Transverse colon (tissue), 4 donors: ENCODE data around the gene STH. TPM values are rescaled to one million over a fixed set of nuclear protein-coding genes. Genes with fewer than 3 reads are reported as not detected.
A peak's percentile ranks its signal among the peaks of the same experiment; 100 is the strongest.

Source experiments
- DNase-seq: peaks from one replicate; pipeline ENCODE4 v3.0.0-alpha.2; 2019
- H3K27ac ChIP-seq, 4 donors: fragments of 200-600 bp; sonication (generic); 2 replicates each; pipeline ENCODE4 v1.5.1; 2016 to 2018; ENCODE audit warnings: inconsistent platforms in 4 of 4
- H3K27me3 ChIP-seq: fragments of 200-600 bp; sonication (generic); 2 replicates; pipeline ENCODE4 v1.5.1; 2017; ENCODE audit warnings: inconsistent platforms
- H3K36me3 ChIP-seq, 4 donors: fragments of 200-600 bp; sonication (generic); 2 replicates each; pipeline ENCODE4 v1.5.1; 2017 to 2019; ENCODE audit warnings: inconsistent platforms in 4 of 4
- H3K4me1 ChIP-seq, 4 donors: fragments of 200-600 bp; sonication (generic); 2 replicates each; pipeline ENCODE4 v1.5.1; 2017 to 2020; ENCODE audit warnings: inconsistent platforms in 4 of 4
- H3K4me3 ChIP-seq, 4 donors: fragments of 200-600 bp; sonication (generic); 1 replicate in 1 of 4; 2 replicates in 3 of 4; pipeline versions ENCODE4 v1.5.1 to v1.6.1; 2017 to 2019; ENCODE audit warnings: inconsistent platforms in 4 of 4
- H3K9me3 ChIP-seq, 2 donors: fragments of 200-600 bp; sonication (generic); 2 replicates each; pipeline ENCODE4 v1.5.1; 2017 to 2019; ENCODE audit warnings: inconsistent platforms in 2 of 2
- EP300 ChIP-seq: sonication (generic); formaldehyde crosslinking; IDR thresholded peaks from one replicate; pipeline ENCODE4 v1.6.1; 2017; ENCODE audit warnings: antibody characterized with exemption, low read depth
- POLR2A ChIP-seq: fragments of 450-650 bp; IDR thresholded peaks from one replicate; pipeline ENCODE4 v1.6.1; 2016; ENCODE audit warnings: antibody characterized with exemption, mild to moderate bottlenecking, moderate library complexity
- POLR2AphosphoS5 ChIP-seq, 3 donors: sonication (generic); formaldehyde crosslinking; IDR thresholded peaks; one replicate each; pipeline ENCODE4 v1.6.1; 2016; ENCODE audit warnings: antibody characterized with exemption in 3 of 3
- WGBS, 2 donors: methylation state at CpG; one replicate each; pipeline ENCODE4 v1.1.5; 2018; ENCODE audit warnings: low coverage in 1 of 2; 5-methylcytosine and 5-hydroxymethylcytosine counted together
- in situ Hi-C, 4 donors: fragments of 200-750 bp; cut with MboI; loops; one replicate each; pipeline versions ENCODE4 v1.15.0 to v1.15.1; 2017; ENCODE audit warnings: low sequenced_read_pairs in 3 of 4, low pct_ligation_motif_present in 1 of 4, low pct_unique_long_range_greater_than_20kb in 1 of 4
- intact Hi-C: fragments of 100-400 bp; cut with DNase I; formaldehyde crosslinking; loops from one replicate; pipeline ENCODE4 v1.15.1; 2023; ENCODE audit warnings: low total_unique reads
- total RNA-seq, 4 donors: library from RNA; depleted of rRNA; stranded (reverse); fragments of >200 nt; gene quantifications; one replicate each; pipeline ENCODE4 v1.1.0, GENCODE V29; 2016
- TF ChIP-seq, protein P1 (sequence below), 5 experiments: fragments of 200-600 bp in 3 of 5; fragments of 450-650 bp in 2 of 5; sonication (generic) in 3 of 5; IDR thresholded peaks; 1 replicate in 2 of 5; 2 replicates in 3 of 5; pipeline ENCODE4 v1.5.1; 2016 to 2017; ENCODE audit warnings: antibody characterized with exemption in 5 of 5, inconsistent platforms in 3 of 5, mild to moderate bottlenecking in 2 of 5, moderate library complexity in 1 of 5

The STH gene
- total RNA-seq, 4 donors from 2014 or later: not detected

DNA sequence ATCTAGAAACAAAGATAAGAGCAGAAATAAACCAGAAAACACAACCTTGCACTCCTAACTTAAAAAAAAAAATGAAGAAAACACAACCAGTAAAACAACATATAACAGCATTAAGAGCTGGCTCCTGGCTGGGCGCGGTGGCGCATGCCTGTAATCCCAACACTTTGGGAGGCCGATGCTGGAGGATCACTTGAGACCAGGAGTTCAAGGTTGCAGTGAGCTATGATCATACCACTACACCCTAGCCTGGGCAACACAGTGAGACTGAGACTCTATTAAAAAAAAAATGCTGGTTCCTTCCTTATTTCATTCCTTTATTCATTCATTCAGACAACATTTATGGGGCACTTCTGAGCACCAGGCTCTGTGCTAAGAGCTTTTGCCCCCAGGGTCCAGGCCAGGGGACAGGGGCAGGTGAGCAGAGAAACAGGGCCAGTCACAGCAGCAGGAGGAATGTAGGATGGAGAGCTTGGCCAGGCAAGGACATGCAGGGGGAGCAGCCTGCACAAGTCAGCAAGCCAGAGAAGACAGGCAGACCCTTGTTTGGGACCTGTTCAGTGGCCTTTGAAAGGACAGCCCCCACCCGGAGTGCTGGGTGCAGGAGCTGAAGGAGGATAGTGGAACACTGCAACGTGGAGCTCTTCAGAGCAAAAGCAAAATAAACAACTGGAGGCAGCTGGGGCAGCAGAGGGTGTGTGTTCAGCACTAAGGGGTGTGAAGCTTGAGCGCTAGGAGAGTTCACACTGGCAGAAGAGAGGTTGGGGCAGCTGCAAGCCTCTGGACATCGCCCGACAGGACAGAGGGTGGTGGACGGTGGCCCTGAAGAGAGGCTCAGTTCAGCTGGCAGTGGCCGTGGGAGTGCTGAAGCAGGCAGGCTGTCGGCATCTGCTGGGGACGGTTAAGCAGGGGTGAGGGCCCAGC lies 2.6 kb downstream of the STH start:
- no peaks in the 10 kb centered on the region for H3K9me3 ChIP-seq
- H3K27ac ChIP-seq: no peak overlapping the region
- no peak overlapping the region for H3K4me3 ChIP-seq
- peaks cover 0 to 19% (median 18%) of the 10 kb centered on the region in 4 donors for H3K4me1 ChIP-seq
- WGBS, 2 donors: 65 to 74% methylated on average over 10 to 13 of the region's 13 CpGs
- intact Hi-C loops: loop anchor here (5.0 kb wide), 1 partner anchor 211 kb away; no protein-coding TSS in a partner anchor
- no peaks in the 10 kb centered on the region for H3K27me3 ChIP-seq
- DNase-seq: no peak
- no peaks in the 10 kb centered on the region for H3K36me3 ChIP-seq
- in situ Hi-C loops: loop anchor here in 2 of 4 donors (10.0 kb wide), 2 partner anchors 213 to 283 kb away; no protein-coding TSS in a partner anchor
- TF ChIP-seq POLR2A (no peak), EP300 (no peak), POLR2AphosphoS5 (IDR thresholded peaks at IDR 0.05) (no peak)
- TF ChIP-seq, protein P1, sequence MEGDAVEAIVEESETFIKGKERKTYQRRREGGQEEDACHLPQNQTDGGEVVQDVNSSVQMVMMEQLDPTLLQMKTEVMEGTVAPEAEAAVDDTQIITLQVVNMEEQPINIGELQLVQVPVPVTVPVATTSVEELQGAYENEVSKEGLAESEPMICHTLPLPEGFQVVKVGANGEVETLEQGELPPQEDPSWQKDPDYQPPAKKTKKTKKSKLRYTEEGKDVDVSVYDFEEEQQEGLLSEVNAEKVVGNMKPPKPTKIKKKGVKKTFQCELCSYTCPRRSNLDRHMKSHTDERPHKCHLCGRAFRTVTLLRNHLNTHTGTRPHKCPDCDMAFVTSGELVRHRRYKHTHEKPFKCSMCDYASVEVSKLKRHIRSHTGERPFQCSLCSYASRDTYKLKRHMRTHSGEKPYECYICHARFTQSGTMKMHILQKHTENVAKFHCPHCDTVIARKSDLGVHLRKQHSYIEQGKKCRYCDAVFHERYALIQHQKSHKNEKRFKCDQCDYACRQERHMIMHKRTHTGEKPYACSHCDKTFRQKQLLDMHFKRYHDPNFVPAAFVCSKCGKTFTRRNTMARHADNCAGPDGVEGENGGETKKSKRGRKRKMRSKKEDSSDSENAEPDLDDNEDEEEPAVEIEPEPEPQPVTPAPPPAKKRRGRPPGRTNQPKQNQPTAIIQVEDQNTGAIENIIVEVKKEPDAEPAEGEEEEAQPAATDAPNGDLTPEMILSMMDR (IDR thresholded peaks at IDR 0.05): no peak

- no peaks in the 10 kb centered on the region for H3K9me3 ChIP-seq
- intact Hi-C loops: loop anchor here (5.0 kb wide), 1 partner anchor 210 kb away; no protein-coding TSS in a partner anchor
- 25 to 80% methylated on average over 1 to 7 of the region's 8 CpGs for WGBS, 2 donors
- in situ Hi-C loops: loop anchor here in 2 of 4 donors (10.0 kb wide), 2 partner anchors 212 to 282 kb away; no protein-coding TSS in a partner anchor
- DNase-seq: peak; percentile 78
- no peak overlapping the region for H3K4me3 ChIP-seq
- no peaks in the 10 kb centered on the region for H3K36me3 ChIP-seq
- no peak overlapping the region for H3K27ac ChIP-seq
- peaks cover 0 to 19% (median 18%) of the 10 kb centered on the region in 4 donors for H3K4me1 ChIP-seq
- no peaks in the 10 kb centered on the region for H3K27me3 ChIP-seq
- TF ChIP-seq, protein P1 (IDR thresholded peaks at IDR 0.05): peak; percentile 96 to 99 (median 97)
- no peak for TF ChIP-seq POLR2AphosphoS5 (IDR thresholded peaks at IDR 0.05)
- TF ChIP-seq EP300: no peak
- TF ChIP-seq POLR2A: no peak
Observed at GRCh38 chr17:46002311-46002972, 3.4 kb downstream of the STH start.

DNA sequence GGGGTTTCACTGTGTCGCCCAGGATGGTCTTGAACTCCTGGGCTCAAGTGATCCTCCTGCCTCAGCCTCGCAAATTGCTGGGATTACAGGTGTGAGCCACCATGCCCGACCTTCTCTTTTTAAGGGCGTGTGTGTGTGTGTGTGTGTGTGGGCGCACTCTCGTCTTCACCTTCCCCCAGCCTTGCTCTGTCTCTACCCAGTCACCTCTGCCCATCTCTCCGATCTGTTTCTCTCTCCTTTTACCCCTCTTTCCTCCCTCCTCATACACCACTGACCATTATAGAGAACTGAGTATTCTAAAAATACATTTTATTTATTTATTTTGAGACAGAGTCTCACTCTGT lies 3.9 kb downstream of the STH start:
- Histone ChIP-seq H3K4me3 (no peak overlapping the region), H3K27me3 (no peaks in the 10 kb centered on the region), H3K4me1 (peaks cover 0 to 19% (median 18%) of the 10 kb centered on the region in 4 donors), H3K9me3 (no peaks in the 10 kb centered on the region), H3K36me3 (no peaks in the 10 kb centered on the region), H3K27ac (peak overlapping the region in 1 of 4 donors; percentile 69)
- intact Hi-C loops (loop anchor here (5.0 kb wide), 1 partner anchor 209 kb away; no protein-coding TSS in a partner anchor), in situ Hi-C loops (loop anchor here in 2 of 4 donors (10.0 kb wide), 2 partner anchors 212 to 282 kb away; no protein-coding TSS in a partner anchor)
- no peak for DNase-seq
- WGBS, 2 donors: 25 to 65% methylated on average over 1 to 7 of the region's 7 CpGs
- no peak for TF ChIP-seq POLR2A
- TF ChIP-seq POLR2AphosphoS5 (IDR thresholded peaks at IDR 0.05): no peak
- TF ChIP-seq, protein P1 (IDR thresholded peaks at IDR 0.05): no peak
- TF ChIP-seq EP300: no peak
